ENCODE measurements around the gene TRAPPC5. TPM values are rescaled to one million over a fixed set of nuclear protein-coding genes. Genes with fewer than 3 reads are reported as not detected.

The TRAPPC5 gene
- total and polyA plus RNA-seq, 10 of the 15 experiments (the other 5 are each of a cell fraction or from before 2014, with no cell fraction given) = 4.2 to 210 (median 89.1) TPM

DNA sequence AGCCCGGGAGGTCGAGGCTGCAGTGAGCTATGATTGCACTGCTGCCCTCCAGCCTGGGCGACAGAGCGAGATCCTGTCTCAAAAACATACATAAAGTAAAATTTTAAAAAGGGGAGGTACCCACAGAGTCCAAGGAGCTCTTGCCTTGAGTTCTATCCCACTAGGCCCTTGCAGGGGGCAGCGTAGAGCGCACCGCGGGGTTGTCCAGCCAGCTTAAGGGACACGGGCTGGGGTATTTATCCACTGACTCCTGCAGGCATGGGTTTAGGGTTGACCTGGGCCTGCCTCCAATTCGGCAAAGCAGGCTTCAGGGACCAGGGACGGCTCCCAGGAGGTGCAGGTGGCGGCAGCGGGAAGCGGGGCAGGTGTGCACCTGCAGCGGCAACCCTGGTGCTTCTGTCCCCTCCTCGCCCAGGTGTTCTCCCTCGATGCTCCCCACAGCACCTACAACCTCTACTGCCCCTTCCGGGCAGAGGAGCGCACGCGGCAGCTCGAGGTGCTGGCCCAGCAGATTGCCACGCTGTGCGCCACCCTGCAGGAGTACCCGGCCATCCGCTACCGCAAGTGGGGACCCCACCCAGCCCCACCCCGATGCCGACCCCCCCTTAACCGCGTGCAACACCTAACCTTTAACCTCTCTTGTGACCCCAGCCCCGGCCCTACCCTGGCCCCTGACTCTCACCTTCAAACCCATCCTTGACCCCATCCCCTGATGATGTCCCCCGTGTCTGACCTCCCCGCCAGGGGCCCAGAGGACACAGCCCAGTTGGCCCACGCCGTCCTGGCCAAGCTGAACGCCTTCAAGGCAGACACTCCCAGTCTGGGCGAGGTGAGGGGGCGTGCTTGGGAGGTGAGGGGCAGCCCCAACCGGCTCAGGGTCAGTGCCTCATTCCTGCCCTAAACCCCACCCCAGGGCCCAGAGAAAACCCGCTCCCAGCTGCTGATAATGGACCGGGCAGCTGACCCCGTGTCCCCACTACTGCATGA lies 39.0 kb upstream of the TRAPPC5 start:
- BruUV-seq (replicated peaks) = no TSS peak
- intact Hi-C loops (cut with micrococcal nuclease; ENCODE audit: unreplicated experiment) = no loop called here
- H3K27me3 ChIP-seq (replicated peaks in 1 of 2; ENCODE audit: control insufficient read depth in 2 of 2, insufficient read depth in 2 of 2, low read length in 1 of 2) = no peaks in the 10 kb centered on the region
- no peak overlapping the region for H2AFZ ChIP-seq (ENCODE audit: control insufficient read depth, low read depth, low read length)
- peaks cover 9% of the 10 kb centered on the region for H3K4me1 ChIP-seq (ENCODE audit: control insufficient read depth, insufficient read depth, low read length)
- H3K27ac ChIP-seq (ENCODE audit: control insufficient read depth, insufficient read depth) = no peak overlapping the region
- ATAC-seq (no peak), FAIRE-seq (no peak), DNase-seq (ENCODE audit: low read depth, low spot score) (no peak)
- no peak overlapping the region for H3K4me2 ChIP-seq (ENCODE audit: control insufficient read depth, insufficient read depth)
- peaks cover 16% of the 10 kb centered on the region for H3K79me2 ChIP-seq (ENCODE audit: control insufficient read depth, insufficient read depth, low read length)
- 92% methylated on average over 40 of the region's 43 CpGs for WGBS (ENCODE audit: insufficient coverage, insufficient replicate concordance, low lambda C conversion rate, missing lambda C conversion rate)
- ChIA-PET SMC1A (ENCODE audit: uncharacterized antibody, unreplicated experiment) (no interaction called here), CTCF (interaction anchor here (1.2 kb wide), 1 partner anchor 73 kb away, joined by 3 read pairs; no protein-coding TSS in a partner anchor), RAD21 (ENCODE audit: unreplicated experiment) (no interaction called here), POLR2A (interaction anchor here (0.6 kb wide), 1 partner anchor 22 kb away, joined by 3 read pairs; no protein-coding TSS in a partner anchor)
- no peaks in the 10 kb centered on the region for H4K20me1 ChIP-seq (ENCODE audit: control insufficient read depth, insufficient read depth)
- TF ChIP-seq POLR2A (IDR thresholded peaks at IDR 0.05; ENCODE audit: low read depth, low read length) (peak; percentile 36; the same call in 1 of the 2 replicates), SUZ12 (IDR thresholded peaks at IDR 0.05; ENCODE audit: unreplicated experiment) (no peak), PML (IDR thresholded peaks at IDR 0.05; ENCODE audit: low read length) (no peak), CBX3 (IDR thresholded peaks at IDR 0.05; ENCODE audit: borderline replicate concordance, low read depth) (no peak), SMAD5 (IDR thresholded peaks at IDR 0.05; ENCODE audit: low read depth) (no peak)
- TF ChIP-seq, protein P1, sequence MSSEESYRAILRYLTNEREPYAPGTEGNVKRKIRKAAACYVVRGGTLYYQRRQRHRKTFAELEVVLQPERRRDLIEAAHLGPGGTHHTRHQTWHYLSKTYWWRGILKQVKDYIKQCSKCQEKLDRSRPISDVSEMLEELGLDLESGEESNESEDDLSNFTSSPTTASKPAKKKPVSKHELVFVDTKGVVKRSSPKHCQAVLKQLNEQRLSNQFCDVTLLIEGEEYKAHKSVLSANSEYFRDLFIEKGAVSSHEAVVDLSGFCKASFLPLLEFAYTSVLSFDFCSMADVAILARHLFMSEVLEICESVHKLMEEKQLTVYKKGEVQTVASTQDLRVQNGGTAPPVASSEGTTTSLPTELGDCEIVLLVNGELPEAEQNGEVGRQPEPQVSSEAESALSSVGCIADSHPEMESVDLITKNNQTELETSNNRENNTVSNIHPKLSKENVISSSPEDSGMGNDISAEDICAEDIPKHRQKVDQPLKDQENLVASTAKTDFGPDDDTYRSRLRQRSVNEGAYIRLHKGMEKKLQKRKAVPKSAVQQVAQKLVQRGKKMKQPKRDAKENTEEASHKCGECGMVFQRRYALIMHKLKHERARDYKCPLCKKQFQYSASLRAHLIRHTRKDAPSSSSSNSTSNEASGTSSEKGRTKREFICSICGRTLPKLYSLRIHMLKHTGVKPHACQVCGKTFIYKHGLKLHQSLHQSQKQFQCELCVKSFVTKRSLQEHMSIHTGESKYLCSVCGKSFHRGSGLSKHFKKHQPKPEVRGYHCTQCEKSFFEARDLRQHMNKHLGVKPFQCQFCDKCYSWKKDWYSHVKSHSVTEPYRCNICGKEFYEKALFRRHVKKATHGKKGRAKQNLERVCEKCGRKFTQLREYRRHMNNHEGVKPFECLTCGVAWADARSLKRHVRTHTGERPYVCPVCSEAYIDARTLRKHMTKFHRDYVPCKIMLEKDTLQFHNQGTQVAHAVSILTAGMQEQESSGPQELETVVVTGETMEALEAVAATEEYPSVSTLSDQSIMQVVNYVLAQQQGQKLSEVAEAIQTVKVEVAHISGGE (CRISPR knock-in tag; IDR thresholded peaks at IDR 0.05) = no peak
- no peak overlapping the region for H3K9ac ChIP-seq (ENCODE audit: control insufficient read depth, insufficient read depth, low read length)
- H3K36me3 ChIP-seq (ENCODE audit: control insufficient read depth in 2 of 2, insufficient read depth in 2 of 2, low read length in 1 of 2) = peaks cover 0 to 7% of the 10 kb centered on the region in 2 experiments; a peak in 3 of 4 replicates
- no peaks in the 10 kb centered on the region; the same call in 2 of the 3 replicates for H3K9me3 ChIP-seq (replicated peaks; ENCODE audit: control insufficient read depth, insufficient read depth, low read length)
- in situ Hi-C loops (cut with MboI) = no loop called here
- no peak overlapping the region for H3K4me3 ChIP-seq

All from GM12878 (cell line).